Aorta (tissue), 5 donors: Measurements from ENCODE around the gene PRMT9. TPM values are rescaled to one million over a fixed set of nuclear protein-coding genes. Genes with fewer than 3 reads are reported as not detected.

Experiments
- ATAC-seq: fragments of 200-7000 bp; cut with Tn5 transposase; one replicate; pipeline ENCODE4 v1.9.1; 2022; ENCODE audit warnings: moderate library complexity; ENCODE audit not compliant: low FRiP score
- DNase-seq, 2 donors: peaks; one replicate each; pipeline ENCODE4 v3.0.0-alpha.2; 2020
- H3K27ac ChIP-seq, 2 donors: one replicate each; pipeline ENCODE4 v1.5.1; 2013; ENCODE audit warnings: low read length in 2 of 2, mild to moderate bottlenecking in 2 of 2, moderate library complexity in 2 of 2, control low read depth in 1 of 2, inconsistent platforms in 1 of 2, low read depth in 1 of 2
- H3K27me3 ChIP-seq, 2 donors: one replicate each; pipeline ENCODE4 v1.6.1; 2013; ENCODE audit warnings: control low read depth in 1 of 2, low read length in 1 of 2, mild to moderate bottlenecking in 1 of 2, moderate library complexity in 1 of 2; ENCODE audit not compliant: insufficient read depth in 2 of 2, control insufficient read depth in 1 of 2
- H3K36me3 ChIP-seq, 2 donors: one replicate each; pipeline ENCODE4 v1.6.1; 2013; ENCODE audit warnings: control low read depth in 1 of 2, low read length in 1 of 2, mild to moderate bottlenecking in 1 of 2; ENCODE audit not compliant: insufficient read depth in 2 of 2, control insufficient read depth in 1 of 2
- H3K4me1 ChIP-seq, 2 donors: one replicate each; pipeline ENCODE4 v1.6.1; 2013; ENCODE audit warnings: low read length in 2 of 2, control low read depth in 1 of 2, mild to moderate bottlenecking in 1 of 2, moderate library complexity in 1 of 2; ENCODE audit not compliant: insufficient read depth in 2 of 2, control insufficient read depth in 1 of 2
- H3K4me3 ChIP-seq, 2 donors: one replicate each; pipeline ENCODE4 v1.5.1; 2013; ENCODE audit warnings: low read length in 2 of 2, control low read depth in 1 of 2, mild to moderate bottlenecking in 1 of 2
- H3K9me3 ChIP-seq: one replicate; pipeline ENCODE4 v1.6.1; 2013; ENCODE audit warnings: mild to moderate bottlenecking, low read length; ENCODE audit not compliant: control insufficient read depth
- WGBS, 2 donors: extraction: QIAGEN DNeasy Blood & Tissue Kit; methylation state at CpG; one replicate each; pipeline ENCODE4 v1.1.7; 2013; 5-methylcytosine and 5-hydroxymethylcytosine counted together
- intact Hi-C, 2 donors: fragments of 100-400 bp; cut with DNase I; formaldehyde crosslinking; loops; one replicate each; pipeline versions ENCODE4 v1.14.2 to v1.15.0; 2022
- polyA plus RNA-seq, 2 donors: library from polyadenylated mRNA; stranded (reverse); fragments of 200-250 nt; gene quantifications; one replicate each; pipeline ENCODE4 v1.2.3, GENCODE V29; 2013
- total RNA-seq, 2 donors: library from RNA; stranded (reverse); fragmentation: NEBNext Ultra II Directional; extraction: Animal tissue kit (Norgen Biotek cat#: 25700); gene quantifications; one replicate each; pipeline ENCODE4 v1.2.1, GENCODE V29; 2021
- donor health status: healthy with polysubstance abuse.
- donor health status: Bipolar disorder and iron deficiency.
- donor health status: DM: no; HTN: no; CAD: no.
- donor health status: DM: no; HTN: no; CAD: no.
- donor health status: DM: yes; HTN: yes; CAD: no.

Gene PRMT9
- total and polyA plus RNA-seq, 4 donors = 3.4 to 9.9 (median 8.2) TPM

GRCh38 chr4:147655639-147656038, 28.3 kb downstream of the PRMT9 start:
- DNase-seq (no peak), ATAC-seq (no peak)
- Histone ChIP-seq H3K4me3 (no peak overlapping the region), H3K27me3 (no peaks in the 10 kb centered on the region), H3K9me3 (no peaks in the 10 kb centered on the region), H3K36me3 (peaks cover 1 to 3% of the 10 kb centered on the region in 2 donors), H3K27ac (no peak overlapping the region), H3K4me1 (no peaks in the 10 kb centered on the region)
- intact Hi-C loops = no loop called here
- WGBS, 2 donors = 96 to 97% methylated on average over 2 of the region's 2 CpGs

- Histone ChIP-seq H3K27ac (no peak overlapping the region), H3K4me3 (no peak overlapping the region), H3K27me3 (no peaks in the 10 kb centered on the region), H3K4me1 (peaks cover 0 to under 1% of the 10 kb centered on the region in 2 donors), H3K9me3 (no peaks in the 10 kb centered on the region), H3K36me3 (peaks cover 1 to 3% of the 10 kb centered on the region in 2 donors)
- 95% methylated on average over 1 of the region's 1 CpG for WGBS, 2 donors
- intact Hi-C loops = no loop called here
- ATAC-seq = no peak
- DNase-seq = no peak
These were observed 32.4 kb downstream of the PRMT9 start for GRCh38 chr4:147651563-147651962.

- Histone ChIP-seq H3K27me3 (no peaks in the 10 kb centered on the region), H3K9me3 (no peaks in the 10 kb centered on the region), H3K27ac (no peak overlapping the region), H3K36me3 (no peaks in the 10 kb centered on the region), H3K4me1 (peaks cover 0 to 3% of the 10 kb centered on the region in 2 donors), H3K4me3 (no peak overlapping the region)
- DNase-seq = no peak
- no peak for ATAC-seq
- intact Hi-C loops = no loop called here
These were observed 35.3 kb downstream of the PRMT9 start for GRCh38 chr4:147648656-147649055.

GRCh38 chr4:147645099-147645498, 38.9 kb downstream of the PRMT9 start:
- peaks cover 0 to 3% of the 10 kb centered on the region in 2 donors for H3K4me1 ChIP-seq
- ATAC-seq (no peak), DNase-seq (no peak)
- H3K36me3 ChIP-seq = no peaks in the 10 kb centered on the region
- H3K9me3 ChIP-seq = no peaks in the 10 kb centered on the region
- intact Hi-C loops = no loop called here
- no peaks in the 10 kb centered on the region for H3K27me3 ChIP-seq
- H3K4me3 ChIP-seq = no peak overlapping the region
- H3K27ac ChIP-seq = no peak overlapping the region

GRCh38 chr4:147644471-147644870, 39.5 kb downstream of the PRMT9 start:
- Histone ChIP-seq H3K9me3 (no peaks in the 10 kb centered on the region), H3K27ac (no peak overlapping the region), H3K4me1 (peaks cover 0 to 3% of the 10 kb centered on the region in 2 donors), H3K36me3 (no peaks in the 10 kb centered on the region), H3K27me3 (no peaks in the 10 kb centered on the region), H3K4me3 (no peak overlapping the region)
- no peak for ATAC-seq
- 96% methylated on average over 3 of the region's 3 CpGs for WGBS, 2 donors
- no peak for DNase-seq
- intact Hi-C loops = no loop called here

- ATAC-seq = no peak
- H3K4me3 ChIP-seq = no peak overlapping the region
- intact Hi-C loops = no loop called here
- no peaks in the 10 kb centered on the region for H3K9me3 ChIP-seq
- 98 to 100% methylated on average over 1 of the region's 1 CpG for WGBS, 2 donors
- DNase-seq = no peak
- peaks cover 0 to 3% of the 10 kb centered on the region in 2 donors for H3K4me1 ChIP-seq
- H3K36me3 ChIP-seq = no peaks in the 10 kb centered on the region
- no peak overlapping the region for H3K27ac ChIP-seq
- H3K27me3 ChIP-seq = no peaks in the 10 kb centered on the region
These were observed 40.3 kb downstream of the PRMT9 start for GRCh38 chr4:147643616-147644015.

GRCh38 chr4:147640331-147640730, 43.6 kb downstream of the PRMT9 start:
- WGBS, 2 donors = 97 to 100% methylated on average over 1 of the region's 1 CpG
- intact Hi-C loops = no loop called here

GRCh38 chr4:147639388-147639787, 44.6 kb downstream of the PRMT9 start:
- no peaks in the 10 kb centered on the region for H3K9me3 ChIP-seq
- no peak for DNase-seq
- H3K4me3 ChIP-seq = no peak overlapping the region
- H3K4me1 ChIP-seq = no peaks in the 10 kb centered on the region
- no peak overlapping the region for H3K27ac ChIP-seq
- no peak for ATAC-seq
- peaks cover 0 to 3% of the 10 kb centered on the region in 2 donors for H3K36me3 ChIP-seq
- intact Hi-C loops = no loop called here
- no peaks in the 10 kb centered on the region for H3K27me3 ChIP-seq

More at GRCh38 chr4:147640331-147640730, 43.6 kb downstream of the PRMT9 start:
- H3K4me3 ChIP-seq = no peak overlapping the region
- peaks cover 0 to 3% of the 10 kb centered on the region in 2 donors for H3K36me3 ChIP-seq
- no peaks in the 10 kb centered on the region for H3K4me1 ChIP-seq
- no peak for DNase-seq
- ATAC-seq = no peak
- no peaks in the 10 kb centered on the region for H3K27me3 ChIP-seq
- no peaks in the 10 kb centered on the region for H3K9me3 ChIP-seq
- no peak overlapping the region for H3K27ac ChIP-seq

- H3K27ac ChIP-seq = no peak overlapping the region
- H3K4me1 ChIP-seq = no peaks in the 10 kb centered on the region
- no peak overlapping the region for H3K4me3 ChIP-seq
- no peak for DNase-seq
- WGBS, 2 donors = 72 to 73% methylated on average over 2 of the region's 2 CpGs
- no peaks in the 10 kb centered on the region for H3K27me3 ChIP-seq
- H3K36me3 ChIP-seq = peaks cover 0 to 6% of the 10 kb centered on the region in 2 donors
- H3K9me3 ChIP-seq = no peaks in the 10 kb centered on the region
- intact Hi-C loops = no loop called here
- no peak for ATAC-seq
These were observed 45.0 kb downstream of the PRMT9 start for GRCh38 chr4:147638942-147639341.
